ENCODE measurements around the gene SRBD1. TPM values are rescaled to one million over a fixed set of nuclear protein-coding genes. Genes with fewer than 3 reads are reported as not detected.
A peak's percentile ranks its signal among the peaks of the same experiment; 100 is the strongest.

Gene SRBD1
- total RNA-seq, result 10 to 100 TPM; 21.3 to 22.6 TPM

GRCh38 chr2:45611020-45611859 lies at the start of gene SRBD1:
TSS of gene SRBD1 (minus strand) at chr2:45611267. CDS start at chr2:45605441, 5,826 bp downstream.
- Mint-ChIP-seq H3K27me3 (ENCODE audit: low read depth) (no peaks in the 10 kb centered on the region), H3K27ac (peak within 1 kb of the TSS; percentile 98), H3K4me3 (peak within 1 kb of the TSS; percentile 98), H3K36me3 (ENCODE audit: low read depth) (no peaks in the 10 kb centered on the region), H3K9me3 (no peaks in the 10 kb centered on the region), H3K4me1 (ENCODE audit: low read depth) (peaks cover 19% of the 10 kb centered on the region)
- peak; percentile 96 for DNase-seq
- CTCF ChIA-PET, result interaction anchor here (0.9 to 2.5 kb wide), 5 partner anchors 26 to 116 kb away, joined by 3 to 7 read pairs (median 4); no protein-coding TSS in a partner anchor
- intact Hi-C loops (cut with micrococcal nuclease), result loop anchor here (5.0 to 10.0 kb wide), 2 partner anchors 446 to 1444 kb away; partner anchors contain the start of gene PPM1B

GRCh38 chr2:45654250-45654649 lies 43.2 kb upstream of the SRBD1 start:
- H3K36me3 Mint-ChIP-seq (ENCODE audit: low read depth), result peaks cover 1% of the 10 kb centered on the region
- DNase-seq, result no peak
- no peak overlapping the region for H3K4me3 Mint-ChIP-seq
- CTCF ChIA-PET, result interaction anchor here (1.0 to 1.8 kb wide), 2 partner anchors 10 to 43 kb away, joined by 3 to 6 read pairs; partner anchors contain the start of gene SRBD1
- H3K4me1 Mint-ChIP-seq (ENCODE audit: low read depth), result peaks cover 21% of the 10 kb centered on the region
- no peaks in the 10 kb centered on the region for H3K9me3 Mint-ChIP-seq
- no peak overlapping the region for H3K27ac Mint-ChIP-seq
- peaks cover 3% of the 10 kb centered on the region for H3K27me3 Mint-ChIP-seq (ENCODE audit: low read depth)
- intact Hi-C loops (cut with micrococcal nuclease), result no loop called here

GRCh38 chr2:45653122-45653913 lies 42.3 kb upstream of the SRBD1 start:
- H3K4me3 Mint-ChIP-seq, result peak overlapping the region; percentile 84
- DNase-seq, result no peak
- H3K9me3 Mint-ChIP-seq, result no peaks in the 10 kb centered on the region
- H3K27ac Mint-ChIP-seq, result no peak overlapping the region
- H3K4me1 Mint-ChIP-seq (ENCODE audit: low read depth), result peaks cover 22% of the 10 kb centered on the region
- CTCF ChIA-PET, result interaction anchor here (0.7 to 1.8 kb wide), 5 partner anchors 9 to 606 kb away, joined by 3 to 7 read pairs (median 3); partner anchors contain the start of gene SRBD1
- peaks cover 1% of the 10 kb centered on the region for H3K36me3 Mint-ChIP-seq (ENCODE audit: low read depth)
- H3K27me3 Mint-ChIP-seq (ENCODE audit: low read depth), result peaks cover 3% of the 10 kb centered on the region
- intact Hi-C loops (cut with micrococcal nuclease), result no loop called here

- Mint-ChIP-seq H3K27ac (no peak overlapping the region), H3K9me3 (no peaks in the 10 kb centered on the region), H3K4me1 (ENCODE audit: low read depth) (peaks cover 22% of the 10 kb centered on the region), H3K4me3 (peak overlapping the region; percentile 84), H3K36me3 (ENCODE audit: low read depth) (peaks cover 1% of the 10 kb centered on the region), H3K27me3 (ENCODE audit: low read depth) (peaks cover 3% of the 10 kb centered on the region)
- CTCF ChIA-PET, result interaction anchor here (0.7 to 1.3 kb wide), 4 partner anchors 126 to 607 kb away, joined by 3 to 7 read pairs (median 5); no protein-coding TSS in a partner anchor
- peak; percentile 37 for DNase-seq
- intact Hi-C loops (cut with micrococcal nuclease), result no loop called here
Measured at GRCh38 chr2:45652090-45653031, 41.3 kb upstream of the SRBD1 start.

- Mint-ChIP-seq H3K36me3 (ENCODE audit: low read depth) (peaks cover 1% of the 10 kb centered on the region), H3K27me3 (ENCODE audit: low read depth) (peaks cover 3% of the 10 kb centered on the region), H3K4me1 (ENCODE audit: low read depth) (peaks cover 22% of the 10 kb centered on the region), H3K27ac (peak within 1 kb of the TSS; percentile 91), H3K4me3 (peak within 1 kb of the TSS; percentile 95), H3K9me3 (no peaks in the 10 kb centered on the region)
- DNase-seq, result peak; percentile 65
- intact Hi-C loops (cut with micrococcal nuclease), result loop anchor here (1.0 to 2.0 kb wide), 3 partner anchors 41 to 207 kb away; no protein-coding TSS in a partner anchor
- CTCF ChIA-PET, result interaction anchor here (1.3 kb wide), 1 partner anchor 127 kb away, joined by 7 read pairs; no protein-coding TSS in a partner anchor
Measured at GRCh38 chr2:45651415-45652089, 40.5 kb upstream of the SRBD1 start, which contains the start of gene PRKCE. TSS of gene PRKCE (plus strand) at chr2:45651675.

- peak overlapping the region; percentile 91 for H3K27ac Mint-ChIP-seq
- peaks cover 3% of the 10 kb centered on the region for H3K27me3 Mint-ChIP-seq (ENCODE audit: low read depth)
- no peaks in the 10 kb centered on the region for H3K9me3 Mint-ChIP-seq
- H3K4me3 Mint-ChIP-seq, result peak overlapping the region; percentile 95
- CTCF ChIA-PET, result interaction anchor here (1.3 to 1.9 kb wide), 3 partner anchors 127 to 131 kb away, joined by 4 to 14 read pairs (median 7); no protein-coding TSS in a partner anchor
- DNase-seq, result peak; percentile 93
- H3K4me1 Mint-ChIP-seq (ENCODE audit: low read depth), result peaks cover 22% of the 10 kb centered on the region
- peaks cover 1% of the 10 kb centered on the region for H3K36me3 Mint-ChIP-seq (ENCODE audit: low read depth)
- intact Hi-C loops (cut with micrococcal nuclease), result loop anchor here (1.0 to 2.0 kb wide), 3 partner anchors 41 to 208 kb away; no protein-coding TSS in a partner anchor
Measured at GRCh38 chr2:45650851-45651414, 39.9 kb upstream of the SRBD1 start.

GRCh38 chr2:45649858-45650811 lies 39.1 kb upstream of the SRBD1 start:
- intact Hi-C loops (cut with micrococcal nuclease), result loop anchor here (2.0 to 5.0 kb wide), 2 partner anchors 209 to 712 kb away; no protein-coding TSS in a partner anchor

GRCh38 chr2:45649462-45649857 lies 38.4 kb upstream of the SRBD1 start:
- Mint-ChIP-seq H3K27ac (no peak overlapping the region), H3K9me3 (no peaks in the 10 kb centered on the region), H3K4me1 (ENCODE audit: low read depth) (peaks cover 22% of the 10 kb centered on the region), H3K4me3 (peak overlapping the region; percentile 95), H3K36me3 (ENCODE audit: low read depth) (peaks cover 1% of the 10 kb centered on the region), H3K27me3 (ENCODE audit: low read depth) (peaks cover 3% of the 10 kb centered on the region)
- DNase-seq, result no peak
- CTCF ChIA-PET, result interaction anchor here (0.7 to 1.9 kb wide), 6 partner anchors 11 to 288 kb away, joined by 3 to 14 read pairs (median 4); no protein-coding TSS in a partner anchor
- intact Hi-C loops (cut with micrococcal nuclease), result loop anchor here (5.0 kb wide), 1 partner anchor 713 kb away; no protein-coding TSS in a partner anchor

More at GRCh38 chr2:45649858-45650811, 39.1 kb upstream of the SRBD1 start:
- H3K36me3 Mint-ChIP-seq (ENCODE audit: low read depth), result peaks cover 1% of the 10 kb centered on the region
- peak overlapping the region; percentile 83 for H3K27ac Mint-ChIP-seq
- peak overlapping the region; percentile 95 for H3K4me3 Mint-ChIP-seq
- peak; percentile 71 for DNase-seq
- no peaks in the 10 kb centered on the region for H3K9me3 Mint-ChIP-seq
- peaks cover 3% of the 10 kb centered on the region for H3K27me3 Mint-ChIP-seq (ENCODE audit: low read depth)
- CTCF ChIA-PET, result interaction anchor here (0.7 to 1.9 kb wide), 5 partner anchors 12 to 132 kb away, joined by 3 to 14 read pairs (median 4); no protein-coding TSS in a partner anchor
- peaks cover 22% of the 10 kb centered on the region for H3K4me1 Mint-ChIP-seq (ENCODE audit: low read depth)

- Mint-ChIP-seq H3K36me3 (ENCODE audit: low read depth) (peaks cover 1% of the 10 kb centered on the region), H3K9me3 (no peaks in the 10 kb centered on the region), H3K27ac (no peak overlapping the region), H3K4me3 (no peak overlapping the region), H3K27me3 (ENCODE audit: low read depth) (peaks cover 7% of the 10 kb centered on the region), H3K4me1 (ENCODE audit: low read depth) (peaks cover 20% of the 10 kb centered on the region)
- CTCF ChIA-PET, result interaction anchor here (0.8 kb wide), 1 partner anchor 289 kb away, joined by 3 read pairs; no protein-coding TSS in a partner anchor
- no peak for DNase-seq
- intact Hi-C loops (cut with micrococcal nuclease), result loop anchor here (5.0 kb wide), 1 partner anchor 714 kb away; no protein-coding TSS in a partner anchor
Measured at GRCh38 chr2:45648636-45649035, 37.6 kb upstream of the SRBD1 start.

All from activated naive CD4-positive, alpha-beta T cell treated with anti-CD3 and anti-CD28 coated beads for 36 hours (primary cell).